Uterus (tissue), 2 donors: ENCODE measurements around the gene FGD6.

ENCODE experiments used
- CTCF ChIP-seq, 4 experiments: fragments of 200-600 bp in 2 of 4; fragments of 450-650 bp in 2 of 4; sonication (generic) in 2 of 4; IDR thresholded peaks; one replicate each; pipeline ENCODE4 v1.5.1; 2016 to 2019; ENCODE audit warnings: antibody characterized with exemption in 4 of 4, mild to moderate bottlenecking in 2 of 4, moderate library complexity in 1 of 4
- POLR2A ChIP-seq, 2 donors: fragments of 450-650 bp; IDR thresholded peaks; one replicate each; pipeline ENCODE4 v1.6.1; 2016; ENCODE audit warnings: antibody characterized with exemption in 2 of 2, mild to moderate bottlenecking in 1 of 2, moderate library complexity in 1 of 2

- no peak for TF ChIP-seq POLR2A (IDR thresholded peaks at IDR 0.05)
- no peak for TF ChIP-seq CTCF (IDR thresholded peaks at IDR 0.05)
These were observed 48.5 kb upstream of the FGD6 start for GRCh38 chr12:95265765-95266164.
